GM19372 (cell line): ENCODE data around the gene ALLC.
"Not testable (repeated sequence)": the region's sequence is repeated elsewhere in the genome, so short reads cannot be mapped to it uniquely, and the experiment has no call there.

ENCODE experiments used
- ATAC-seq: cut with Tn5 transposase; IDR thresholded peaks from one replicate; pipeline ENCODE4 v1.9.1; 2021; ENCODE audit warnings: mild to moderate bottlenecking, low read depth, moderate library complexity; ENCODE audit not compliant: unreplicated experiment

Gene ALLC

GRCh38 chr2:3625186-3625585, 32.8 kb upstream of the ALLC start:
- ATAC-seq, result no peak

GRCh38 chr2:3626118-3626811, 31.7 kb upstream of the ALLC start:
- ATAC-seq, result no peak

DNA sequence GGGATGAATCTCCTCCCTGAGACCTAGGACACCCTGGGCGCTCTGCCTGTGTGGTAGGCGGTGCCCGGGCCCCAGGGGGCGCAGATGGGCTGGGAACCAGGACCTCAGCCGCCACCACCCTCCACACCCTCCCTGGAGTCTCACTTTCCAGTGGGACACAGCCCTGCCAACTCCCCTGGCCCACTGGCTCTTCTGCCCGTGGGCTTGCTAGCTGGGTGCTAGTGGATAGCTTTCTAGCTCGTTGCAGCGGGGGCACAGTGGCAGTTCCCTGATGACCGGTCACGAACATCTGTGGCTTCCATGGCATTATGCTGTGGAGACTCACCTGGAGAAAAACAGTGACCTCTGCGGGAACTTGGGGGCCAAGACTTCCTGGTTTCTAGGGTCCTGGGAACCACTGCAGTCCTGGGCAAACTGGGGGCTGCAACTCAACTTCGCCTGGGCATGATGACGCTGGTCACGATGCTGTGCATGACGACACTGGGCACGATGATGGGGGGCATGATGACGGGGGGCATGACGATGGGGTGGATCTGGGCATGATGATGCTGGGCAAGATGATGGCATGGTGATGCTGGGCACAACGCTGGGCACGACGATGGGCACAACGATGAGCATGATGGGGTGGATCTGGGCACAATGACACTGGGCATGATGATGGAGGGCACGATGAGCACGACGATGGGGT, 31.0 kb upstream of the ALLC start:
- ATAC-seq, result no peak

DNA sequence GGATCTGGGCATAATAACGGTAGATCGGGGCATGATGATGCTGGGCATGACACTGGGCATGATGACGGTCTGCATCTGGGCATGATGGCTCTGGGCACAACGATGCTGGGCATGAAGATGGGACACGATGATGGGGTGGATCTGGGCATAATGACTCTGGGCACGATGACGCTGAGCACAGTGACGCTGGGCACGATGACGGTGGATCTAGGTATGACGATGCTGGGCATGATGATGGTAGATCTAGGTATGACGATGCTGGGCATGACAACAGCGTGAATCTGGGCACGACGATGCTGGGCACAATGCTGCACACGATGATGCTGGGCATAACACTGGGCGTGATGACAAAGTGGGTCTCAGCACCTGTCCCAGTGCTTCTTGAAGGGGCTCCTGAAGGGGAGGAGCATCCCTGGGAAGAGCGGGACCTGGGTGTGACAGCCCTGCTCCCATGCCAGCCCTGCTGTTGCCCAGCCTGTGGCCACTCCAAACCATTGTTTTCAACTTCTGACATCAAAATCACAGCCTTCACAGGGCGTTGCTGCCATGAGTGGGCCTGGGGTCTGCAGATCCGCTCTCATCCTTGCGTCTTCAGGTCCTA, 30.4 kb upstream of the ALLC start:
- ATAC-seq, result no peak

DNA sequence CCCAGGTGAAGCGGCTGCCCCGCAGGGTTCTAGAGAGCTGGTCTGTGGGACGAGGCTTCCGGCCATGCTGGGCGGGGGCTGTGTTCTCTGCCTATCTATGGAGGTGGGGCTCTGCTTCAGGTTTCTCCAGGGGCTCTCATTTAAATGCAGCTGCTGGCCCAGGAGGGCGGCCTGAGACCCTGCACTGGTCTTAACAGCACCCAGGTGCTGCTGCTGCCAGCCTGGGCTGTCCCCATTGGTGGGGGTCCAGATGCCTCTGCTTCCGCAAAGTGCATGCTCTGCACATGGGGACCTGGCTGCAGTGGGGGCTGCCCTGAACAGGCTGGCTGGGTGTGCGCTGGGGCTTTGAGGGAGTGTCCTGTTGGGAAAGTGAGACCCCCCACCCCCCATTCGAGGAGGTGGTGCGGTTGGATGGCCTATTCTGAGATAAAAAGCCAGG, 29.7 kb upstream of the ALLC start:
- no peak for ATAC-seq

DNA sequence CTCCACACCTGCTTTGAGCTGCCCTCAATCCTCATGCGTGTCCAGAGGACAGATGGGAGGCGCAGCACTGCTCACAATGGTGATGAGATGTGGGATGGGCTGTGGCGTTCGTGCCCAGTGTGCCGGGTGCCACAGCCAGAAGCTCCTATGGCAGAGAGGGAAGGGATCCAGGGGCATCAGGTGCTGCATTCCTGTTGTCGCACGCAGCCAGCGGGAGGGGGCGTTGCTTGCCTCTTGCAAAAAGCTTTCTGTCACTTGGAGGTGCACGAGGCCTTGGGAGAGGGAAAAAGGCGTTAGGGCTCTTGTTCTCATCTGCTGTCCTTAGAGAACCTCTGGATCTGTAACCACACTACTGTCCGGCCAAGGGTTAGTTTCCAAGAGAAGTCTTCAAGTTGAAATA, 29.2 kb upstream of the ALLC start:
- ATAC-seq, result no peak

GRCh38 chr2:3630631-3631030, 27.4 kb upstream of the ALLC start:
- no peak for ATAC-seq

DNA sequence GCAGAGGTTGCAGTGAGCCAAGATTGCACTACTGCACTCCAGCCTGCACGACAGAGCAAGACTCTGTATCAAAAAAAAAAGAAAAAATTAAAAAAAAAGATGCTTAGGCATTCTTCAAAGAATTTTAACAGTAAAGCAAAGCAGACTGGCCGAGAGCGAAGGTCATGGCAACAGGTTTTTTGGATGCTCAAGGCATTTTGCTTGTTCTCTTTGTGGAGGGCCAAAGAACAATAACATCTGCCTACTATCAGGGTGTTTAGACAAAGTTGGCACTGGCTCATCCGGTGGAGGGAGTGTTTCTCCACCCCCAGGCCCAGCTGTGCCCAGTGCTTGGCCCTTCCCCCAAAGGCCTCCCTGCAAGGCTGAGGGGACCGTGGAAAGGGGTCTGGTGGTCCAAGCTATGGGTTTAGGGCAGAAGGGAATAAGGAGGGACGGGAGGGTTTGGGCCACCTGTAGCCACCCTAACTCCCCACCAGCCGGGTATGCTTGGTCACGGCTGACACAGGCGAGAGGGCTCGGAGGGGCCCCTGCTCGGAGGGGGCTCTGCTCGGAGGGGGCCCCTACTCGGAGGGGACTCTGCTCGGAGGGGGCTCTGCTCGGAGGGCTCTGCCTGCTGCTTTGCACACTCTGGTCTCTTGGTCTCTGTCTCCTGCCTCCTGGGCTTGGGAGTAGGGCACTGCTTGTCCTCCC, 26.7 kb upstream of the ALLC start:
- no peak for ATAC-seq

DNA sequence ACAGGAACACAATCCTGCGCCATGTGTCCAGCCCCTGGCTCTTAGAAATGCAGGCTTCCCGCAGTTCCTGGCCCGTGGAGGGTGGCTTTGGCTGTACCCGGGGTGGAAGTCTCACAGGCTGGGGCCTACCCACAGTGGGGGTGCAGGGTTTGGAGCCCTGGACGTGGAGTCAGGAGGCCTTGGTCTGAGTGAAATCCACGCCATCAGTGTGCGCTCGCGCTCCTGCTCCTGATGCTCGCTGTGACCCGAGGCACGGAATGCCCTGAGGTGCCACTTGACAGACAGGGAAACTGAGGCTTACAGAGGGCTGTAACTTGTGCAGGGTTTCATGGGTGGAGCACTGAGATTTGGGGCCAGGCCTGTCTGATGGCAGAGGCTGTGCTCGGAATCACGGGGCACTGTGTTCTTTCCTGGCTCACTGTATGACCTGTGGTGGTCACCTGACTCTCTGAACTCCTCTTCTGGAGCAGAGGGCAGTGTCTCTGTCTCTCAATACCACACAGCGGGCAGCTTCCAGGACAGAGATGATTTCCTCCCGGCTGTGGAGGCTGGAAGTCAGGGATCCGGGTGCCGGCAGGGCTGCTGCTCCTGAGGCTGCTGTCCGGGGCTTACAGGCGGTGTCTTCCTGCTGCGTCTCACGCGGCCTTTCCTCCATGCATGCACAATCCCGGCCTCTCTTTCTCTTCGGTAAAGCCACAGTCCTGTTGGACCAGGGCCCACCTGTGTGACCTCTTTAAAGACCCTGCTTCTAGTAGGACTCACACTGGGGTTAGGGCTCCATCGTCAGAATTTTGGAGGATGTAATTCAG, 25.9 kb upstream of the ALLC start:
- no peak for ATAC-seq

GRCh38 chr2:3633089-3633981, 24.7 kb upstream of the ALLC start:
- ATAC-seq, result no peak

GRCh38 chr2:3633982-3634595, 23.9 kb upstream of the ALLC start:
- no peak for ATAC-seq

- ATAC-seq, result no peak
Observed at GRCh38 chr2:3634596-3635121, 23.3 kb upstream of the ALLC start.

- no peak for ATAC-seq
Observed at GRCh38 chr2:3635171-3635974, 22.6 kb upstream of the ALLC start.

DNA sequence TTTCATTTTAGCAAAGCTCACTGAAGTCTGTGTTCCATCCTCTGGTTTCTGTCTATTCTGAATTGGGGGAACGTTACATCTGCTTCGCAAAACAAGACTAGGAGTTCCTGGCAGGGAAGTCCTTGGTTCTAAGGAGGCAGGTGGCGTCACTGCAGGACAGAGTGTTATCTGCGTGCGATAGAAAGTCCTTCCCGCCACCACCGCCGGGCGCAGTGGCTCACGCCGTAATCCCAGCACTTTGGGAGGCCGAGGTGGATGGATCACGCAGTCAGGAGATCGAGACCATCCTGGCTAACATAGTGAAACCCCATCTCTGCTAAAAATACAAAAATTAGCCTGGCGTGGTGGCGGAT, 22.0 kb upstream of the ALLC start:
- ATAC-seq, result not testable (repeated sequence)

DNA sequence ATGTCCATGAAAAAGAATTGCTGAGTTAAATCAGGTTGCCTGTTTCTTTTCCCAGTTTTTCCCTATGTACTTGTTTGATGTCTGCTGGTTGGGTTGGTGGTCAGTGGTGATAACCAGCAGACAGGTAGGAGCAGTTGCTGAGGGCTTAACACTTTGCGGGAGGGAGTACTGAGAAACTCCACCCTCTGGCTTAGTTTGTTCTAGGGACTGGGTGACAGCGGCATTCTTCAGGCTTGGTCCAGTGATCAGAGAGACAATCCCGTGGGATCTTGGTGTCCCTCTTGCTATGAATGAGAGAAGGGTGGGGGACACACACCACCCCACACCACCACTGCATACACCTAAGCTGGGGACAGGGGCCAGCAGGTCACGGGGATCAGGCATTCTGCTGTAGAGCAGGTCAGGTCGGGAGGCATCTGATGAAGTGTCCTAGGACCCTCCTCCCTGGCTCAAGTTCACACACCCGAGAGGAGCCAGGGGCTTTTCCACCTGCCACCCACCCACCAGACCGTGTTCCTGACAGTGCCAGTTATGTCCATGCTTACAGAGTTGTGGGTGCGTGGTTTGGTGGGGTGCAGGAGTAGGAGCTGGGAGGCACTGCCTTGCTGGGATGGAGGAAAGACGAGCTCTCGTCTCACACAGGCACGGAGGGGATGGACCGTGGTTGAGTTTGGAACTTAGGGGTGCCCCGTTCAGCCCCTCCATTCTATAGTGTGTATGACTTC, 21.3 kb upstream of the ALLC start:
- no peak for ATAC-seq

GRCh38 chr2:3637311-3637675, 20.7 kb upstream of the ALLC start:
- ATAC-seq, result no peak

- ATAC-seq, result no peak
Observed at GRCh38 chr2:3637692-3638455, 20.1 kb upstream of the ALLC start.
